Transverse colon (tissue), 3 donors: ENCODE data around the gene GRB14.

Source experiments
- CTCF ChIP-seq, 5 experiments: fragments of 200-600 bp in 3 of 5; fragments of 450-650 bp in 2 of 5; sonication (generic) in 3 of 5; IDR thresholded peaks; 1 replicate in 2 of 5; 2 replicates in 3 of 5; pipeline ENCODE4 v1.5.1; 2016 to 2017; ENCODE audit warnings: antibody characterized with exemption in 5 of 5, inconsistent platforms in 3 of 5, mild to moderate bottlenecking in 2 of 5, moderate library complexity in 1 of 5
- EP300 ChIP-seq: sonication (generic); formaldehyde crosslinking; IDR thresholded peaks from one replicate; pipeline ENCODE4 v1.6.1; 2017; ENCODE audit warnings: antibody characterized with exemption, low read depth

- TF ChIP-seq CTCF (IDR thresholded peaks at IDR 0.05) = no peak
- no peak for TF ChIP-seq EP300
Measured at GRCh38 chr2:164661349-164661748, 40.1 kb upstream of the GRB14 start.
